ENCODE measurements around the gene KHDC1L.

DNA sequence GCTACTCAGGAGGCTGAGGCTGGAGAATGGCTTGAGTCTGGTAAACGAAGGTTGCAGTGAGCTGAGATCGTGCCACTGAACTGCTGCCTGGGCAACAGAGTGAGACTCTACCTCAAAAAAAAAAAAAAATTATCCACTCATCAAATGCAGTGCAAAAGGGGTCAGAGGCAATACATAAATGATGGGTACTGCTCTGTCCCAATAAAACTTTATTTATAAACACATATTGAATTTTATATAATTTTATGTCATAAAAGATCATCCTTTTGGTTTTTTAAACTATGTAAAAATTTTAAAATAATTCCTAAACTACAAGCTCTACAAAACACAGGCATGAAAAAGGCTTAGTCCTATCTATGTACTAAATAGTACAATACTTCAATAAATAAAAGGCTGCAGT is 27.4 kb upstream of the KHDC1L start:
- TF ChIP-seq, protein P1, sequence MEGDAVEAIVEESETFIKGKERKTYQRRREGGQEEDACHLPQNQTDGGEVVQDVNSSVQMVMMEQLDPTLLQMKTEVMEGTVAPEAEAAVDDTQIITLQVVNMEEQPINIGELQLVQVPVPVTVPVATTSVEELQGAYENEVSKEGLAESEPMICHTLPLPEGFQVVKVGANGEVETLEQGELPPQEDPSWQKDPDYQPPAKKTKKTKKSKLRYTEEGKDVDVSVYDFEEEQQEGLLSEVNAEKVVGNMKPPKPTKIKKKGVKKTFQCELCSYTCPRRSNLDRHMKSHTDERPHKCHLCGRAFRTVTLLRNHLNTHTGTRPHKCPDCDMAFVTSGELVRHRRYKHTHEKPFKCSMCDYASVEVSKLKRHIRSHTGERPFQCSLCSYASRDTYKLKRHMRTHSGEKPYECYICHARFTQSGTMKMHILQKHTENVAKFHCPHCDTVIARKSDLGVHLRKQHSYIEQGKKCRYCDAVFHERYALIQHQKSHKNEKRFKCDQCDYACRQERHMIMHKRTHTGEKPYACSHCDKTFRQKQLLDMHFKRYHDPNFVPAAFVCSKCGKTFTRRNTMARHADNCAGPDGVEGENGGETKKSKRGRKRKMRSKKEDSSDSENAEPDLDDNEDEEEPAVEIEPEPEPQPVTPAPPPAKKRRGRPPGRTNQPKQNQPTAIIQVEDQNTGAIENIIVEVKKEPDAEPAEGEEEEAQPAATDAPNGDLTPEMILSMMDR (IDR thresholded peaks at IDR 0.05; ENCODE audit: insufficient read depth, low read length, poor library complexity, severe bottlenecking) = no peak
- TF ChIP-seq EZH2phosphoT487 (conservative IDR thresholded peaks at IDR 0.05; ENCODE audit: low read length) = no peak

Data from SU-DHL-6 (cell line).